K562 (cell line): Measurements from ENCODE around the gene CIB1. TPM values are rescaled to one million over a fixed set of nuclear protein-coding genes. Genes with fewer than 3 reads are reported as not detected.

Experiments used
- BRD4 ChIP-seq: fragments of 200-600 bp; sonication (generic); IDR thresholded peaks from 2 replicates; pipeline ENCODE4 v1.6.1; 2017; ENCODE audit warnings: inconsistent platforms
- CHCHD3 ChIP-seq: fragments of 250-450 bp; sonication (Bioruptor Pico); IDR thresholded peaks from 2 replicates; pipeline ENCODE4 v2.1.2; 2022; ENCODE audit warnings: mild to moderate bottlenecking
- GTF2E2 ChIP-seq: fragments of 200-800 bp; sonication (Bioruptor generic); IDR thresholded peaks from 2 replicates; pipeline ENCODE4 v1.6.1; 2016; ENCODE audit warnings: missing genetic modification characterization, missing compliant biosample characterization
- MBD1 ChIP-seq: fragments of 250-450 bp; sonication (Bioruptor Pico); IDR thresholded peaks from 2 replicates; pipeline ENCODE4 v1.8.0; 2022; ENCODE audit warnings: inconsistent platforms
- MECOM ChIP-seq: fragments of 250-450 bp; sonication (Bioruptor Pico); IDR thresholded peaks from 2 replicates; pipeline ENCODE4 v1.8.0; 2022; ENCODE audit warnings: inconsistent platforms
- NCOA6 ChIP-seq: fragments of 450-650 bp; IDR thresholded peaks from 2 replicates; pipeline ENCODE4 v1.6.1; 2017; ENCODE audit warnings: mild to moderate bottlenecking
- PHF21A ChIP-seq: fragments of 450-650 bp; IDR thresholded peaks from 2 replicates; pipeline ENCODE4 v1.6.1; 2017; ENCODE audit warnings: low read depth, borderline replicate concordance
- PTBP1 ChIP-seq: fragments of 200-400 bp; formaldehyde crosslinking; IDR thresholded peaks from 2 replicates; pipeline ENCODE4 v1.6.1; 2017; ENCODE audit warnings: low read depth, low read length
- RAD21 ChIP-seq, 2 experiments: fragments of 250-450 bp in 1 of 2; fragments of 450-650 bp in 1 of 2; sonication (Bioruptor Pico) in 1 of 2; formaldehyde crosslinking in 1 of 2; IDR thresholded peaks in 1 of 2; conservative IDR thresholded peaks in 1 of 2; 2 replicates each; pipeline versions ENCODE4 v1.4.0 to v1.8.0; 2020 to 2022; ENCODE audit warnings: mild to moderate bottlenecking in 2 of 2, moderate library complexity in 1 of 2
- RCOR1 ChIP-seq, 2 experiments: IDR thresholded peaks; 2 replicates each; pipeline ENCODE4 v1.6.1; 2012; ENCODE audit warnings: low read depth in 2 of 2, low read length in 2 of 2, borderline replicate concordance in 1 of 2, improper control_type of control experiment in 1 of 2
- SP1 ChIP-seq: sonication (generic); formaldehyde crosslinking; IDR thresholded peaks from 2 replicates; pipeline ENCODE4 v1.8.1; 2022; ENCODE audit warnings: mild to moderate bottlenecking, missing genetic modification reagents
- STAT5B ChIP-seq: fragments of 250-450 bp; sonication (Bioruptor Pico); IDR thresholded peaks from 2 replicates; pipeline ENCODE4 v1.8.0; 2021; ENCODE audit warnings: mild to moderate bottlenecking, inconsistent platforms
- ZNF518B ChIP-seq: fragments of 250-450 bp; sonication (Bioruptor Pico); IDR thresholded peaks from 2 replicates; pipeline ENCODE4 v1.5.0; 2021; ENCODE audit warnings: mild to moderate bottlenecking, moderate library complexity
- polyA plus RNA-seq, 8 experiments: library from polyadenylated mRNA; depleted of rRNA in 4 of 8; stranded (reverse) in 5 of 8; unstranded in 3 of 8; fragments of >200 nt; fragmentation: Nextera tagmentation in 2 of 8; fragmentation: Illumina TruSeq in 1 of 8; extraction: Ambion mirVana in 2 of 8; extraction: Trizol in 1 of 8; gene quantifications; 2 replicates each; pipeline versions ENCODE4 v1.2.1 to v1.2.3, GENCODE V29; 2011 to 2014; ENCODE audit warnings: inconsistent platforms in 1 of 8, missing spikeins in 1 of 8
- total RNA-seq, 7 experiments: library from RNA; depleted of rRNA in 6 of 7; stranded (reverse); fragments of >200 nt in 6 of 7; fragmentation: Illumina TruSeq in 2 of 7; extraction: Trizol in 2 of 7; gene quantifications; 2 replicates each; pipeline versions ENCODE4 v1.2.1 to v1.2.3, GENCODE V29; 2011 to 2021; ENCODE audit warnings: low replicate concordance in 1 of 7
- TF ChIP-seq, protein P1 (sequence below): sonication (generic); formaldehyde crosslinking; IDR thresholded peaks from 2 replicates; pipeline ENCODE4 v1.8.0; 2022; ENCODE audit warnings: mild to moderate bottlenecking, missing genetic modification reagents
- TF ChIP-seq, protein P2 (sequence below), 2 experiments: fragments of 450-650 bp in 1 of 2; sonication (generic) in 1 of 2; formaldehyde crosslinking; conservative IDR thresholded peaks; 2 replicates each; pipeline versions ENCODE4 v1.4.0 to v1.8.1; 2020 to 2022; ENCODE audit warnings: mild to moderate bottlenecking in 1 of 2, missing genetic modification reagents in 1 of 2
- TF ChIP-seq, protein P3 (sequence below): fragments of 150-350 bp; IDR thresholded peaks from 2 replicates; pipeline ENCODE4 v1.6.1; 2014; ENCODE audit warnings: low read depth, mild to moderate bottlenecking, low read length, borderline replicate concordance

CIB1 gene
- total and polyA plus RNA-seq, 9 of the 15 experiments (the other 6 are each of a cell fraction or from before 2014, with no cell fraction given) = 14.9 to 136 (median 64.5) TPM

- TF ChIP-seq MBD1 (CRISPR knock-in tag) (no peak), BRD4 (no peak), PHF21A (no peak), SP1 (no peak), MECOM (CRISPR knock-in tag) (no peak), NCOA6 (no peak), RAD21 (CRISPR knock-in tag; conservative IDR thresholded peaks at IDR 0.05 in 1 of 2, IDR thresholded peaks at IDR 0.05 in 1 of 2) (peak; percentile 44 to 78), ZNF518B (CRISPR knock-in tag) (no peak), GTF2E2 (tag) (no peak), CHCHD3 (CRISPR knock-in tag) (no peak), PTBP1 (no peak), STAT5B (CRISPR knock-in tag) (no peak), RCOR1 (IDR thresholded peaks at IDR 0.05; ENCODE audit: borderline replicate concordance in 1 of 2, low read depth in 2 of 2, low read length in 2 of 2) (peak in 1 of 2 experiments; percentile 16; a peak in 1 of 4 replicates)
- TF ChIP-seq, protein P1, sequence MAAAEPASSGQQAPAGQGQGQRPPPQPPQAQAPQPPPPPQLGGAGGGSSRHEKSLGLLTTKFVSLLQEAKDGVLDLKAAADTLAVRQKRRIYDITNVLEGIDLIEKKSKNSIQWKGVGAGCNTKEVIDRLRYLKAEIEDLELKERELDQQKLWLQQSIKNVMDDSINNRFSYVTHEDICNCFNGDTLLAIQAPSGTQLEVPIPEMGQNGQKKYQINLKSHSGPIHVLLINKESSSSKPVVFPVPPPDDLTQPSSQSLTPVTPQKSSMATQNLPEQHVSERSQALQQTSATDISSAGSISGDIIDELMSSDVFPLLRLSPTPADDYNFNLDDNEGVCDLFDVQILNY (CRISPR knock-in tag) = no peak
- TF ChIP-seq, protein P2, sequence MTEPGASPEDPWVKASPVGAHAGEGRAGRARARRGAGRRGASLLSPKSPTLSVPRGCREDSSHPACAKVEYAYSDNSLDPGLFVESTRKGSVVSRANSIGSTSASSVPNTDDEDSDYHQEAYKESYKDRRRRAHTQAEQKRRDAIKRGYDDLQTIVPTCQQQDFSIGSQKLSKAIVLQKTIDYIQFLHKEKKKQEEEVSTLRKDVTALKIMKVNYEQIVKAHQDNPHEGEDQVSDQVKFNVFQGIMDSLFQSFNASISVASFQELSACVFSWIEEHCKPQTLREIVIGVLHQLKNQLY (CRISPR knock-in tag; conservative IDR thresholded peaks at IDR 0.05) = no peak
- TF ChIP-seq, protein P3, sequence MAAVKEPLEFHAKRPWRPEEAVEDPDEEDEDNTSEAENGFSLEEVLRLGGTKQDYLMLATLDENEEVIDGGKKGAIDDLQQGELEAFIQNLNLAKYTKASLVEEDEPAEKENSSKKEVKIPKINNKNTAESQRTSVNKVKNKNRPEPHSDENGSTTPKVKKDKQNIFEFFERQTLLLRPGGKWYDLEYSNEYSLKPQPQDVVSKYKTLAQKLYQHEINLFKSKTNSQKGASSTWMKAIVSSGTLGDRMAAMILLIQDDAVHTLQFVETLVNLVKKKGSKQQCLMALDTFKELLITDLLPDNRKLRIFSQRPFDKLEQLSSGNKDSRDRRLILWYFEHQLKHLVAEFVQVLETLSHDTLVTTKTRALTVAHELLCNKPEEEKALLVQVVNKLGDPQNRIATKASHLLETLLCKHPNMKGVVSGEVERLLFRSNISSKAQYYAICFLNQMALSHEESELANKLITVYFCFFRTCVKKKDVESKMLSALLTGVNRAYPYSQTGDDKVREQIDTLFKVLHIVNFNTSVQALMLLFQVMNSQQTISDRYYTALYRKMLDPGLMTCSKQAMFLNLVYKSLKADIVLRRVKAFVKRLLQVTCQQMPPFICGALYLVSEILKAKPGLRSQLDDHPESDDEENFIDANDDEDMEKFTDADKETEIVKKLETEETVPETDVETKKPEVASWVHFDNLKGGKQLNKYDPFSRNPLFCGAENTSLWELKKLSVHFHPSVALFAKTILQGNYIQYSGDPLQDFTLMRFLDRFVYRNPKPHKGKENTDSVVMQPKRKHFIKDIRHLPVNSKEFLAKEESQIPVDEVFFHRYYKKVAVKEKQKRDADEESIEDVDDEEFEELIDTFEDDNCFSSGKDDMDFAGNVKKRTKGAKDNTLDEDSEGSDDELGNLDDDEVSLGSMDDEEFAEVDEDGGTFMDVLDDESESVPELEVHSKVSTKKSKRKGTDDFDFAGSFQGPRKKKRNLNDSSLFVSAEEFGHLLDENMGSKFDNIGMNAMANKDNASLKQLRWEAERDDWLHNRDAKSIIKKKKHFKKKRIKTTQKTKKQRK = no peak
These were observed 14.2 kb downstream of the CIB1 start (continued) for GRCh38 chr15:90219421-90220141.
